Small intestine (tissue), 7 donors: ENCODE measurements around the gene ZYX. TPM values are rescaled to one million over a fixed set of nuclear protein-coding genes. Genes with fewer than 3 reads are reported as not detected.

ENCODE experiments used
- DNase-seq, 2 donors: peaks; one replicate each; pipeline versions ENCODE4 v3.0.0 to v3.0.0-alpha.2; 2013
- FAIRE-seq: peaks from 2 replicates; lab custom pipeline; 2012; peaks lifted over from hg19 to GRCh38; lab: Jason Lieb, UNC
- H3K27ac ChIP-seq, 3 donors: one replicate each; pipeline ENCODE4 v1.5.1; 2013; ENCODE audit warnings: low read length in 2 of 3, mild to moderate bottlenecking in 2 of 3, control low read depth in 1 of 3, inconsistent platforms in 1 of 3, low read depth in 1 of 3, moderate library complexity in 1 of 3
- H3K27me3 ChIP-seq, 3 donors: one replicate each; pipeline ENCODE4 v1.6.1; 2013; ENCODE audit warnings: low read length in 3 of 3, inconsistent platforms in 1 of 3; ENCODE audit not compliant: control insufficient read depth in 3 of 3, insufficient read depth in 3 of 3
- H3K36me3 ChIP-seq, 3 donors: one replicate each; pipeline ENCODE4 v1.6.1; 2013; ENCODE audit warnings: low read length in 3 of 3, inconsistent platforms in 1 of 3, low read depth in 1 of 3, mild to moderate bottlenecking in 1 of 3, moderate library complexity in 1 of 3; ENCODE audit not compliant: control insufficient read depth in 3 of 3, insufficient read depth in 2 of 3
- H3K4me1 ChIP-seq, 3 donors: one replicate each; pipeline ENCODE4 v1.6.1; 2013; ENCODE audit warnings: low read length in 2 of 3, inconsistent platforms in 1 of 3, low read depth in 1 of 3, mild to moderate bottlenecking in 1 of 3, moderate library complexity in 1 of 3; ENCODE audit not compliant: control insufficient read depth in 3 of 3, insufficient read depth in 2 of 3
- H3K4me3 ChIP-seq, 3 donors: one replicate each; pipeline ENCODE4 v1.5.1; 2013; ENCODE audit warnings: low read length in 3 of 3, control low read depth in 1 of 3, inconsistent platforms in 1 of 3, low read depth in 1 of 3, mild to moderate bottlenecking in 1 of 3, moderate library complexity in 1 of 3
- H3K9me3 ChIP-seq, 2 donors: one replicate each; pipeline ENCODE4 v1.6.1; 2013; ENCODE audit warnings: low read depth in 1 of 2, low read length in 1 of 2; ENCODE audit not compliant: control insufficient read depth in 2 of 2, insufficient read depth in 1 of 2
- WGBS, 3 donors: extraction: QIAGEN DNeasy Blood & Tissue Kit; methylation state at CpG; one replicate each; pipeline ENCODE4 v1.1.7; 2013; 5-methylcytosine and 5-hydroxymethylcytosine counted together
- polyA plus RNA-seq, 4 donors: library from polyadenylated mRNA; stranded (reverse) in 3 of 4; unstranded in 1 of 4; fragments of 200-250 nt in 3 of 4; fragments of 120-200 nt in 1 of 4; gene quantifications; one replicate each; pipeline versions ENCODE4 v1.2.1 to v1.2.3, GENCODE V29; 2013
- donor health status: healthy with polysubstance abuse.
- donor health status: control.
- donor health status: control.
- donor health status: Bipolar disorder and iron deficiency.
- donor health status: healthy.

Gene ZYX
- polyA plus RNA-seq, 4 donors: 50.3 to 77.1 (median 62.0) TPM

- Histone ChIP-seq H3K27ac (peak overlapping the region; percentile 5 to 98 (median 84)), H3K36me3 (peaks cover 0 to 20% (median 0%) of the 10 kb centered on the region in 3 donors), H3K27me3 (no peaks in the 10 kb centered on the region), H3K9me3 (no peaks in the 10 kb centered on the region), H3K4me3 (peak overlapping the region in 2 of 3 donors; percentile 87 to 89), H3K4me1 (peaks cover 6 to 25% (median 14%) of the 10 kb centered on the region in 3 donors)
- WGBS, 3 donors: 15 to 29% (median 19%) methylated on average over 15 of the region's 15 CpGs
- FAIRE-seq: no peak
- no peak for DNase-seq
Measured at GRCh38 chr7:143379611-143380259, 1.4 kb upstream of the ZYX start.

GRCh38 chr7:143380260-143380645 lies 892 bp upstream of the ZYX start:
- H3K9me3 ChIP-seq: no peaks in the 10 kb centered on the region
- peaks cover 0 to 24% (median 0%) of the 10 kb centered on the region in 3 donors for H3K36me3 ChIP-seq
- WGBS, 3 donors: 0% methylated on average over 20 to 35 of the region's 35 CpGs
- DNase-seq (peak; percentile 86 to 95), FAIRE-seq (no peak)
- H3K4me3 ChIP-seq: peak overlapping the region; percentile 87 to 93 (median 89)
- peaks cover 6 to 30% (median 16%) of the 10 kb centered on the region in 3 donors for H3K4me1 ChIP-seq
- H3K27me3 ChIP-seq: no peaks in the 10 kb centered on the region
- H3K27ac ChIP-seq: peak overlapping the region; percentile 95 to 98 (median 97)

DNA sequence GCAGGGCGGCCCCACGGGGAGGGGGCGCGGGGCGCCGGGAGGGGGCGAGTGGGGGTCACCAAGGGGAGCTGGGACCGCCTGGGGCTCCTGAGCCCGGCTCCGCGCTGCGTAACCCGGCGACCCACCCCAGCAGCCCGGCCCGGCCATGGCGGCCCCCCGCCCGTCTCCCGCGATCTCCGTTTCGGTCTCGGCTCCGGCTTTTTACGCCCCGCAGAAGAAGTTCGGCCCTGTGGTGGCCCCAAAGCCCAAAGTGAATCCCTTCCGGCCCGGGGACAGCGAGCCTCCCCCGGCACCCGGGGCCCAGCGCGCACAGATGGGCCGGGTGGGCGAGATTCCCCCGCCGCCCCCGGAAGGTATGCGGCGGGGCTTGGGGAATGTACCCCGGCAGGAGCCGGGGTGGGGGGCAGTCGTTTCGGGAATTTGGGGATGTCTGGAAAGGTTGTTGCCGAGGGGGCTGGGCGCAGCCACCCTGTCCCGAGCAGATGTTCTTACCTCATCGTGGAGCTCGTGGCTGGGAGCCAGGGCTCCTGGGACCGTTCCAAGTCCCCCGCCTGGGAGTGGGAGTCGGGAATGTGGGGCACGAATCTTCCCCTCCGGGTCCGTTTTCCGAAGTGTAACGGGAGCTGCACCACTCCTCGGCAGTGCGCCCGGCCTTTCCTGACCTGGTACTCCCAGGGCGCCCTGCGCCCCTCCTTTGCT lies 431 bp downstream of the ZYX start:
- Histone ChIP-seq H3K27me3 (no peaks in the 10 kb centered on the region), H3K9me3 (no peaks in the 10 kb centered on the region), H3K36me3 (peaks cover 0 to 34% (median 0%) of the 10 kb centered on the region in 3 donors), H3K4me3 (peak overlapping the region; percentile 87 to 93 (median 89)), H3K27ac (peak overlapping the region; percentile 81 to 97 (median 95)), H3K4me1 (peaks cover 5 to 41% (median 16%) of the 10 kb centered on the region in 3 donors)
- 2% methylated on average over 37 to 64 of the region's 64 CpGs for WGBS, 3 donors
- FAIRE-seq (no peak), DNase-seq (peak; percentile 49 to 74)

- 29 to 53% (median 41%) methylated on average over 20 to 21 of the region's 21 CpGs for WGBS, 3 donors
- no peak for DNase-seq
Measured at GRCh38 chr7:143382126-143382790, 1.1 kb downstream of the ZYX start.

GRCh38 chr7:143382791-143383641 lies 1.9 kb downstream of the ZYX start:
- peaks cover 0 to 47% (median 0%) of the 10 kb centered on the region in 3 donors for H3K36me3 ChIP-seq
- peak overlapping the region in 1 of 3 donors; percentile 87 for H3K4me3 ChIP-seq
- no peaks in the 10 kb centered on the region for H3K9me3 ChIP-seq
- peaks cover 5 to 55% (median 16%) of the 10 kb centered on the region in 3 donors for H3K4me1 ChIP-seq
- FAIRE-seq (no peak), DNase-seq (no peak)
- 83 to 88% (median 85%) methylated on average over 15 of the region's 15 CpGs for WGBS, 3 donors
- peak overlapping the region in 2 of 3 donors; percentile 26 to 97 for H3K27ac ChIP-seq
- H3K27me3 ChIP-seq: no peaks in the 10 kb centered on the region

More at GRCh38 chr7:143382126-143382790, 1.1 kb downstream of the ZYX start:
- Histone ChIP-seq H3K27me3 (no peaks in the 10 kb centered on the region), H3K9me3 (no peaks in the 10 kb centered on the region), H3K4me1 (peaks cover 5 to 48% (median 16%) of the 10 kb centered on the region in 3 donors), H3K4me3 (peak overlapping the region; percentile 87 to 93 (median 89)), H3K27ac (peak overlapping the region in 2 of 3 donors; percentile 81 to 97), H3K36me3 (peaks cover 0 to 39% (median 0%) of the 10 kb centered on the region in 3 donors)
- no peak for FAIRE-seq

GRCh38 chr7:143383642-143383957 lies 2.5 kb downstream of the ZYX start:
- DNase-seq (no peak), FAIRE-seq (no peak)
- H3K4me3 ChIP-seq: no peak overlapping the region
- H3K27ac ChIP-seq: peak overlapping the region in 2 of 3 donors; percentile 26 to 57
- peaks cover 0 to 53% (median 0%) of the 10 kb centered on the region in 3 donors for H3K36me3 ChIP-seq
- peaks cover 5 to 57% (median 16%) of the 10 kb centered on the region in 3 donors for H3K4me1 ChIP-seq
- no peaks in the 10 kb centered on the region for H3K9me3 ChIP-seq
- no peaks in the 10 kb centered on the region for H3K27me3 ChIP-seq
- 65 to 90% (median 74%) methylated on average over 1 of the region's 1 CpG for WGBS, 3 donors

- no peaks in the 10 kb centered on the region for H3K27me3 ChIP-seq
- H3K4me1 ChIP-seq: peaks cover 5 to 57% (median 16%) of the 10 kb centered on the region in 3 donors
- DNase-seq: no peak
- H3K27ac ChIP-seq: peak overlapping the region in 1 of 3 donors; percentile 52
- 55 to 86% (median 83%) methylated on average over 5 of the region's 5 CpGs for WGBS, 3 donors
- H3K36me3 ChIP-seq: peaks cover 0 to 58% (median 0%) of the 10 kb centered on the region in 3 donors
- H3K9me3 ChIP-seq: no peaks in the 10 kb centered on the region
- peak overlapping the region in 1 of 3 donors; percentile 6 for H3K4me3 ChIP-seq
- no peak for FAIRE-seq
Measured at GRCh38 chr7:143384148-143384547, 3.0 kb downstream of the ZYX start.
